ENCODE data around the gene NUCKS1. TPM values are rescaled to one million over a fixed set of nuclear protein-coding genes. Genes with fewer than 3 reads are reported as not detected.

NUCKS1 gene
- total and polyA plus RNA-seq, 2 of the 13 experiments (the other 11 are each of a cell fraction or from before 2014, with no cell fraction given): 35.5 to 117 TPM

DNA sequence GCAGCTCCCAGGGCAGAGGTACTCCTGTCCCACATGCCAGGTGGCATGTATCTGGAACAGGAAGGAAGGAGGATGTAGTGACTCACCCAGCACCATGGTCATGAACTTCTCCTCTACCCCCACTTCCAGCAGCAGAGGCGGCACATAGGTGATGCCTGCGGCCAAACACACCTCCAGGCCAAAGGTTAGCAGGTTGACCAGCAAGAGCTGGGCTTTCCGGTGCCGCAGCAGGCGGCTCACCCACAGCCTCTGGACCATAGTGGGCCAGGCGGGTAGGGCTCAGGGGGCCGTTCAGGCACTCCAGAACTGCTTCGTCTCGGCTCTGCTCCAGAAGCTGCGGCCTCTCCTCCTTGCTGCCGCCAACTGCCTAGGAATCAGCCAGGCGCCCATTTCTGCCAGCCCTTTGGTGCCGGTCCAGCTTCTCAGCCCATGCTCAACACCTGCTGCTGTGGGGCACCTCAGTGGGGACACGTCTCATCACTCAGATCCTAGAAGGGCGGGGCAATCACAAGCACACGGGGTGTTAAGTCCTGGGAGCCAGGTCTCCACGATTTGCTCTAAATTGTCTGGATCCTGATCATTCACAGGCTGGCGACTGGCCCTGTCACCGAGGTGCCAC is 85.5 kb downstream of the NUCKS1 start (continued):
- TF ChIP-seq, protein P1, sequence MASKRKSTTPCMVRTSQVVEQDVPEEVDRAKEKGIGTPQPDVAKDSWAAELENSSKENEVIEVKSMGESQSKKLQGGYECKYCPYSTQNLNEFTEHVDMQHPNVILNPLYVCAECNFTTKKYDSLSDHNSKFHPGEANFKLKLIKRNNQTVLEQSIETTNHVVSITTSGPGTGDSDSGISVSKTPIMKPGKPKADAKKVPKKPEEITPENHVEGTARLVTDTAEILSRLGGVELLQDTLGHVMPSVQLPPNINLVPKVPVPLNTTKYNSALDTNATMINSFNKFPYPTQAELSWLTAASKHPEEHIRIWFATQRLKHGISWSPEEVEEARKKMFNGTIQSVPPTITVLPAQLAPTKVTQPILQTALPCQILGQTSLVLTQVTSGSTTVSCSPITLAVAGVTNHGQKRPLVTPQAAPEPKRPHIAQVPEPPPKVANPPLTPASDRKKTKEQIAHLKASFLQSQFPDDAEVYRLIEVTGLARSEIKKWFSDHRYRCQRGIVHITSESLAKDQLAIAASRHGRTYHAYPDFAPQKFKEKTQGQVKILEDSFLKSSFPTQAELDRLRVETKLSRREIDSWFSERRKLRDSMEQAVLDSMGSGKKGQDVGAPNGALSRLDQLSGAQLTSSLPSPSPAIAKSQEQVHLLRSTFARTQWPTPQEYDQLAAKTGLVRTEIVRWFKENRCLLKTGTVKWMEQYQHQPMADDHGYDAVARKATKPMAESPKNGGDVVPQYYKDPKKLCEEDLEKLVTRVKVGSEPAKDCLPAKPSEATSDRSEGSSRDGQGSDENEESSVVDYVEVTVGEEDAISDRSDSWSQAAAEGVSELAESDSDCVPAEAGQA (IDR thresholded peaks at IDR 0.05; ENCODE audit: low read depth): no peak
- TF ChIP-seq, protein P1 (CRISPR knock-in tag; IDR thresholded peaks at IDR 0.05; ENCODE audit: borderline replicate concordance): no peak
- no peak for TF ChIP-seq ZNF720 (CRISPR knock-in tag; IDR thresholded peaks at IDR 0.05)
- TF ChIP-seq, protein P2, sequence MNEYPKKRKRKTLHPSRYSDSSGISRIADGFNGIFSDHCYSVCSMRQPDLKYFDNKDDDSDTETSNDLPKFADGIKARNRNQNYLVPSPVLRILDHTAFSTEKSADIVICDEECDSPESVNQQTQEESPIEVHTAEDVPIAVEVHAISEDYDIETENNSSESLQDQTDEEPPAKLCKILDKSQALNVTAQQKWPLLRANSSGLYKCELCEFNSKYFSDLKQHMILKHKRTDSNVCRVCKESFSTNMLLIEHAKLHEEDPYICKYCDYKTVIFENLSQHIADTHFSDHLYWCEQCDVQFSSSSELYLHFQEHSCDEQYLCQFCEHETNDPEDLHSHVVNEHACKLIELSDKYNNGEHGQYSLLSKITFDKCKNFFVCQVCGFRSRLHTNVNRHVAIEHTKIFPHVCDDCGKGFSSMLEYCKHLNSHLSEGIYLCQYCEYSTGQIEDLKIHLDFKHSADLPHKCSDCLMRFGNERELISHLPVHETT (CRISPR knock-in tag; conservative IDR thresholded peaks at IDR 0.05): no peak
- no peak for TF ChIP-seq FOXK1 (CRISPR knock-in tag; IDR thresholded peaks at IDR 0.05; ENCODE audit: borderline replicate concordance, low read depth)
- TF ChIP-seq TSC22D2 (CRISPR knock-in tag; IDR thresholded peaks at IDR 0.05; ENCODE audit: borderline replicate concordance): no peak
- no peak for TF ChIP-seq BHLHE40 (IDR thresholded peaks at IDR 0.05; ENCODE audit: low read length)
- TF ChIP-seq, protein P3, sequence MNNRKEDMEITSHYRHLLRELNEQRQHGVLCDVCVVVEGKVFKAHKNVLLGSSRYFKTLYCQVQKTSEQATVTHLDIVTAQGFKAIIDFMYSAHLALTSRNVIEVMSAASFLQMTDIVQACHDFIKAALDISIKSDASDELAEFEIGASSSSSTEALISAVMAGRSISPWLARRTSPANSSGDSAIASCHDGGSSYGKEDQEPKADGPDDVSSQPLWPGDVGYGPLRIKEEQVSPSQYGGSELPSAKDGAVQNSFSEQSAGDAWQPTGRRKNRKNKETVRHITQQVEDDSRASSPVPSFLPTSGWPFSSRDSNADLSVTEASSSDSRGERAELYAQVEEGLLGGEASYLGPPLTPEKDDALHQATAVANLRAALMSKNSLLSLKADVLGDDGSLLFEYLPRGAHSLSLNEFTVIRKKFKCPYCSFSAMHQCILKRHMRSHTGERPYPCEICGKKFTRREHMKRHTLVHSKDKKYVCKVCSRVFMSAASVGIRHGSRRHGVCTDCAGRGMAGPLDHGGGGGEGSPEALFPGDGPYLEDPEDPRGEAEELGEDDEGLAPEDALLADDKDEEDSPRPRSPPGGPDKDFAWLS (CRISPR knock-in tag; IDR thresholded peaks at IDR 0.05; ENCODE audit: borderline replicate concordance): no peak
- no peak for TF ChIP-seq TMF1 (CRISPR knock-in tag; IDR thresholded peaks at IDR 0.05; ENCODE audit: low read depth)
- TF ChIP-seq ATF1 (CRISPR knock-in tag; IDR thresholded peaks at IDR 0.05): no peak
- TF ChIP-seq, protein P4, sequence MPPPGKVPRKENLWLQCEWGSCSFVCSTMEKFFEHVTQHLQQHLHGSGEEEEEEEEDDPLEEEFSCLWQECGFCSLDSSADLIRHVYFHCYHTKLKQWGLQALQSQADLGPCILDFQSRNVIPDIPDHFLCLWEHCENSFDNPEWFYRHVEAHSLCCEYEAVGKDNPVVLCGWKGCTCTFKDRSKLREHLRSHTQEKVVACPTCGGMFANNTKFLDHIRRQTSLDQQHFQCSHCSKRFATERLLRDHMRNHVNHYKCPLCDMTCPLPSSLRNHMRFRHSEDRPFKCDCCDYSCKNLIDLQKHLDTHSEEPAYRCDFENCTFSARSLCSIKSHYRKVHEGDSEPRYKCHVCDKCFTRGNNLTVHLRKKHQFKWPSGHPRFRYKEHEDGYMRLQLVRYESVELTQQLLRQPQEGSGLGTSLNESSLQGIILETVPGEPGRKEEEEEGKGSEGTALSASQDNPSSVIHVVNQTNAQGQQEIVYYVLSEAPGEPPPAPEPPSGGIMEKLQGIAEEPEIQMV (CRISPR knock-in tag; IDR thresholded peaks at IDR 0.05; ENCODE audit: low read depth): no peak
- no peak for TF ChIP-seq ZNF660 (CRISPR knock-in tag; IDR thresholded peaks at IDR 0.05; ENCODE audit: borderline replicate concordance, low read depth)
- TF ChIP-seq SOX5 (CRISPR knock-in tag; IDR thresholded peaks at IDR 0.05; ENCODE audit: borderline replicate concordance): 0 out of 2 replicates have a peak, but pooled peaks have one; percentile 26
- no peak for TF ChIP-seq ZNF282 (IDR thresholded peaks at IDR 0.05; ENCODE audit: partially characterized antibody)
- no peak for TF ChIP-seq WIZ (CRISPR knock-in tag; IDR thresholded peaks at IDR 0.05)
- no peak for TF ChIP-seq ZMYM2 (CRISPR knock-in tag; IDR thresholded peaks at IDR 0.05)
- TF ChIP-seq TBL1XR1 (IDR thresholded peaks at IDR 0.05; ENCODE audit: borderline replicate concordance, low read length, partially characterized antibody): no peak
- TF ChIP-seq ZNF616 (CRISPR knock-in tag; IDR thresholded peaks at IDR 0.05; ENCODE audit: low read depth): no peak
- no peak for TF ChIP-seq GATAD1 (CRISPR knock-in tag; IDR thresholded peaks at IDR 0.05)
- TF ChIP-seq ZNF136 (CRISPR knock-in tag; IDR thresholded peaks at IDR 0.05; ENCODE audit: low read depth): no peak
- TF ChIP-seq ZNF567 (CRISPR knock-in tag; IDR thresholded peaks at IDR 0.05; ENCODE audit: borderline replicate concordance): no peak

All from HepG2 (cell line).